ENCODE data around the gene SF3A2. TPM values are rescaled to one million over a fixed set of nuclear protein-coding genes. Genes with fewer than 3 reads are reported as not detected.
A peak's percentile ranks its signal among the peaks of the same experiment; 100 is the strongest.

Gene SF3A2
- total and polyA plus RNA-seq, 2 donors (not counting 3 experiments of a cell fraction or from before 2014, with no cell fraction given), result 21.5 to 164 TPM

- Histone ChIP-seq H3K4me3 (replicated peaks in 1 of 3; ENCODE audit: insufficient read depth in 1 of 3, low read depth in 1 of 3, low read length in 3 of 3) (peak overlapping the region; percentile 56 to 86 (median 64)), H3K9me3 (replicated peaks; ENCODE audit: control insufficient read depth, insufficient read depth, low read length) (no peaks in the 10 kb centered on the region), H2AFZ (ENCODE audit: low read depth, low read length) (no peak overlapping the region), H3K4me2 (ENCODE audit: insufficient read depth, low read length) (no peak overlapping the region), H3K27me3 (ENCODE audit: control insufficient read depth in 2 of 2, insufficient read depth in 2 of 2, low read length in 2 of 2) (no peaks in the 10 kb centered on the region), H4K20me1 (replicated peaks; ENCODE audit: control insufficient read depth, extremely low read depth, insufficient read depth, low read length) (no peaks in the 10 kb centered on the region), H3K79me2 (ENCODE audit: control insufficient read depth, insufficient read depth, low read length) (peaks cover 64% of the 10 kb centered on the region), H3K4me1 (ENCODE audit: control insufficient read depth, extremely low read depth, insufficient read depth, low read length) (peaks cover 36% of the 10 kb centered on the region), H3K9ac (replicated peaks; ENCODE audit: extremely low read depth, insufficient read depth, low read length) (peak overlapping the region; percentile 67), H3K9me1 (replicated peaks; ENCODE audit: control insufficient read depth, extremely low read depth, insufficient read depth, low read length) (no peaks in the 10 kb centered on the region), H3K27ac (ENCODE audit: insufficient read depth, low read depth, low read length) (peak overlapping the region; percentile 66), H3K36me3 (ENCODE audit: control insufficient read depth in 2 of 2, extremely low read depth in 1 of 2, insufficient read depth in 2 of 2, low read length in 2 of 2) (peaks cover 0 to 17% of the 10 kb centered on the region in 2 experiments)
- no TSS peak for BruUV-seq (replicated peaks)
- intact Hi-C loops (cut with micrococcal nuclease), result loop anchor here (1.0 to 5.0 kb wide), 10 partner anchors 18 to 801 kb away; partner anchors contain the start of gene TIMM13
- ChIA-PET POLR2A (interaction anchor here (0.5 kb wide), 1 partner anchor 389 kb away, joined by 3 read pairs; no protein-coding TSS in a partner anchor), CTCF (interaction anchor here (0.7 to 1.8 kb wide), 10 partner anchors 13 to 376 kb away, joined by 3 to 16 read pairs (median 7); partner anchors contain the start of gene AMH)
- DNase-seq (ENCODE audit: low read depth, low spot score) (no peak), FAIRE-seq (no peak)
- dilution Hi-C loops (cut with MboI; ENCODE audit: extremely low pct_ligation_motif_present, low sequenced_read_pairs), result no loop called here
- peak; percentile 44 for TF ChIP-seq POLR2A (IDR thresholded peaks at IDR 0.05; ENCODE audit: low read depth, low read length)
- TF ChIP-seq JUN (IDR thresholded peaks at IDR 0.05; ENCODE audit: borderline replicate concordance, insufficient read depth, insufficient read length, low read depth), result no peak
- peak; percentile 87 for TF ChIP-seq POLR2AphosphoS5 (IDR thresholded peaks at IDR 0.05; ENCODE audit: insufficient read depth, low read depth, low read length)
Measured at GRCh38 chr19:2236064-2236313, 635 bp upstream of the SF3A2 start.

DNA sequence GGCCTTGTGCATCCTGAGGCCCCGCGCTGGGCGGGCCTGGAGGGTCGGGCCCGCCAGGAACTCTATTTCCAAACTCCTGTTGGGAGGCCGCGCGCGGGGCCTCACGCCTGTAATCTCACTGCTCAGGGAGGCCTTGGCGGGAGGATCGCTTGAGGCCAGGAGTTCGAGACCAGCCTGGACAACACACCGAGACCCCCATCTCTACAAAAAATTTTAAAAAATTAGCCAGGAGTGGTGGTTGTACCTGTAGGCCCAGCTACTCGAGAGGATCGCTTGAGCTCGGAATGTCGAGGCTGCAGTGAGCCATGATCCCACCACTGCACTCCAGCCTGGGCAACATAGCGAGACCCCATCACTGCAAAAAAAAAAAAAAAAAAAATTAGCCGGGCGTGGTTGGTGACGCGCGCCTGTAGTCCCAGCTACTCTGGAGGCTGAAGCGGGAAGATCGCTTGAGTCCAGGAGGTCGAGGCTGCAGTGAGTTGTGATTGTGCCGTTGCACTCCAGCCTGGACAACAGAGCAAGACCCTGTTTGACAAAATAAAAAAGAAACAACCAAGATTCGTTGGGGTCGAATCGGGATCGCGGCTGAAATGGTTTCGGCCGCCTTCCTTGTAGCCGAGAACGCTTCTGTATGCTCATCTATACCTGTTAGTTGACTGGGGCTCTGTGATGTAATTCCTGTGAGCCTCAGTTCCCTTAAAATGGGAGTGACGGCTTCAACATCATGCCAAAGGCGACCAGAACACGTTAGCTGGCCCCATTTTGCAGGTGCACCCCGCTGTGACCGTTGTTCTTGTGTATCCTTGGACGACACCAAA is 636 bp downstream of the SF3A2 start:
- no TSS peak for BruUV-seq (replicated peaks)
- ChIA-PET CTCF (interaction anchor here (0.6 to 4.8 kb wide), 5 partner anchors 16 to 143 kb away, joined by 3 to 40 read pairs (median 6); no protein-coding TSS in a partner anchor), POLR2A (no interaction called here)
- intact Hi-C loops (cut with micrococcal nuclease) (loop anchor here (2.0 to 5.0 kb wide), 4 partner anchors 68 to 800 kb away; partner anchors contain the start of gene TIMM13), dilution Hi-C loops (cut with MboI; ENCODE audit: extremely low pct_ligation_motif_present, low sequenced_read_pairs) (no loop called here)
- Histone ChIP-seq H3K4me1 (ENCODE audit: control insufficient read depth, extremely low read depth, insufficient read depth, low read length) (peaks cover 45% of the 10 kb centered on the region), H3K36me3 (ENCODE audit: control insufficient read depth in 2 of 2, extremely low read depth in 1 of 2, insufficient read depth in 2 of 2, low read length in 2 of 2) (peaks cover 0 to 13% of the 10 kb centered on the region in 2 experiments), H2AFZ (ENCODE audit: low read depth, low read length) (no peak overlapping the region), H3K4me3 (replicated peaks in 1 of 3; ENCODE audit: insufficient read depth in 1 of 3, low read depth in 1 of 3, low read length in 3 of 3) (peak overlapping the region; percentile 25 to 64 (median 56)), H3K9me1 (replicated peaks; ENCODE audit: control insufficient read depth, extremely low read depth, insufficient read depth, low read length) (no peaks in the 10 kb centered on the region), H3K9ac (replicated peaks; ENCODE audit: extremely low read depth, insufficient read depth, low read length) (peak overlapping the region; percentile 67), H3K79me2 (ENCODE audit: control insufficient read depth, insufficient read depth, low read length) (peaks cover 77% of the 10 kb centered on the region), H3K27me3 (ENCODE audit: control insufficient read depth in 2 of 2, insufficient read depth in 2 of 2, low read length in 2 of 2) (no peaks in the 10 kb centered on the region), H4K20me1 (replicated peaks; ENCODE audit: control insufficient read depth, extremely low read depth, insufficient read depth, low read length) (no peaks in the 10 kb centered on the region), H3K4me2 (ENCODE audit: insufficient read depth, low read length) (peak overlapping the region; percentile 93), H3K9me3 (replicated peaks; ENCODE audit: control insufficient read depth, insufficient read depth, low read length) (no peaks in the 10 kb centered on the region), H3K27ac (ENCODE audit: insufficient read depth, low read depth, low read length) (peak overlapping the region; percentile 66)
- FAIRE-seq (peak; percentile 35), DNase-seq (ENCODE audit: low read depth, low spot score) (no peak)
- TF ChIP-seq MYC (IDR thresholded peaks at IDR 0.05; ENCODE audit: low read depth, low read length), result no peak
- TF ChIP-seq MAX (IDR thresholded peaks at IDR 0.05; ENCODE audit: insufficient read depth, insufficient read length), result no peak
- no peak for TF ChIP-seq POLR2A (IDR thresholded peaks at IDR 0.05; ENCODE audit: low read depth, low read length)
- TF ChIP-seq, protein P1, sequence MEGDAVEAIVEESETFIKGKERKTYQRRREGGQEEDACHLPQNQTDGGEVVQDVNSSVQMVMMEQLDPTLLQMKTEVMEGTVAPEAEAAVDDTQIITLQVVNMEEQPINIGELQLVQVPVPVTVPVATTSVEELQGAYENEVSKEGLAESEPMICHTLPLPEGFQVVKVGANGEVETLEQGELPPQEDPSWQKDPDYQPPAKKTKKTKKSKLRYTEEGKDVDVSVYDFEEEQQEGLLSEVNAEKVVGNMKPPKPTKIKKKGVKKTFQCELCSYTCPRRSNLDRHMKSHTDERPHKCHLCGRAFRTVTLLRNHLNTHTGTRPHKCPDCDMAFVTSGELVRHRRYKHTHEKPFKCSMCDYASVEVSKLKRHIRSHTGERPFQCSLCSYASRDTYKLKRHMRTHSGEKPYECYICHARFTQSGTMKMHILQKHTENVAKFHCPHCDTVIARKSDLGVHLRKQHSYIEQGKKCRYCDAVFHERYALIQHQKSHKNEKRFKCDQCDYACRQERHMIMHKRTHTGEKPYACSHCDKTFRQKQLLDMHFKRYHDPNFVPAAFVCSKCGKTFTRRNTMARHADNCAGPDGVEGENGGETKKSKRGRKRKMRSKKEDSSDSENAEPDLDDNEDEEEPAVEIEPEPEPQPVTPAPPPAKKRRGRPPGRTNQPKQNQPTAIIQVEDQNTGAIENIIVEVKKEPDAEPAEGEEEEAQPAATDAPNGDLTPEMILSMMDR (IDR thresholded peaks at IDR 0.05; ENCODE audit: extremely low read depth in 1 of 2, insufficient read depth in 1 of 2, low read depth in 1 of 2, low read length in 2 of 2), result no peak
- TF ChIP-seq GATA2 (IDR thresholded peaks at IDR 0.05; ENCODE audit: insufficient read depth, insufficient read length, low read depth, low read length), result no peak
- no peak for TF ChIP-seq FOS (IDR thresholded peaks at IDR 0.05; ENCODE audit: borderline replicate concordance, insufficient read depth, low read length)
- no peak for TF ChIP-seq JUN (IDR thresholded peaks at IDR 0.05; ENCODE audit: borderline replicate concordance, insufficient read depth, insufficient read length, low read depth)
- no peak for TF ChIP-seq POLR2AphosphoS5 (IDR thresholded peaks at IDR 0.05; ENCODE audit: insufficient read depth, low read depth, low read length)
- TF ChIP-seq EZH2 (IDR thresholded peaks at IDR 0.05; ENCODE audit: borderline replicate concordance, low read depth, low read length, severe bottlenecking), result no peak

Measured in endothelial cell of umbilical vein (primary cell).